SU-DHL-6 (cell line): ENCODE data around the gene CLTCL1.

Source experiments
- H2AFZ ChIP-seq: fragments of 200-600 bp; sonication (generic); 2 replicates; pipeline ENCODE4 v1.6.1; 2014; ENCODE audit warnings: low read depth, mild to moderate bottlenecking, moderate library complexity, mixed read lengths, antibody characterized with exemption, low read length; ENCODE audit not compliant: severe bottlenecking
- H3F3A ChIP-seq: fragments of 200-600 bp; shearing (Covaris generic); 2 replicates; pipeline ENCODE4 v1.6.0; 2016; ENCODE audit warnings: antibody characterized with exemption, mild to moderate bottlenecking; ENCODE audit not compliant: insufficient read depth
- H3K27ac ChIP-seq: fragments of 200-600 bp; sonication (generic); 2 replicates; pipeline ENCODE4 v1.5.1; 2016; ENCODE audit warnings: low read depth, mild to moderate bottlenecking, low read length, moderate library complexity, mixed read lengths
- H3K27me3 ChIP-seq: fragments of 200-600 bp; sonication (generic), shearing (Covaris generic); 2 replicates; pipeline ENCODE4 v1.6.0; 2014; ENCODE audit warnings: mild to moderate bottlenecking, low read length
- H3K36me3 ChIP-seq: fragments of 200-600 bp; sonication (generic); 2 replicates; pipeline ENCODE4 v1.6.1; 2014; ENCODE audit warnings: mild to moderate bottlenecking, low read length, mixed read lengths
- H3K4me2 ChIP-seq: fragments of 300-600, 200-600 bp; shearing (Covaris generic), sonication (generic); 2 replicates; pipeline ENCODE4 v1.6.0; 2014; ENCODE audit warnings: low read length, low read depth, mild to moderate bottlenecking; ENCODE audit not compliant: poor library complexity, severe bottlenecking
- H3K4me3 ChIP-seq: fragments of 200-600 bp; sonication (generic); 2 replicates; pipeline ENCODE4 v1.5.1; 2014; ENCODE audit warnings: antibody characterized with exemption, low read length, mild to moderate bottlenecking, mixed read lengths; ENCODE audit not compliant: insufficient read depth, poor library complexity, severe bottlenecking
- H3K79me2 ChIP-seq: fragments of 200-600 bp; sonication (generic); 2 replicates; pipeline ENCODE4 v1.6.1; 2014; ENCODE audit warnings: mild to moderate bottlenecking, low read length, moderate library complexity; ENCODE audit not compliant: insufficient read depth
- H3K9ac ChIP-seq: fragments of 200-600 bp; sonication (generic); 2 replicates; pipeline ENCODE4 v1.7.0; 2014; ENCODE audit warnings: mild to moderate bottlenecking, low read length
- H3K9me2 ChIP-seq: fragments of 200-600 bp; sonication (generic); replicated peaks from 2 replicates; pipeline ENCODE4 v1.6.1; 2014; ENCODE audit warnings: low read length; ENCODE audit not compliant: insufficient read depth
- H3K9me3 ChIP-seq: fragments of 200-600 bp; sonication (generic); 2 replicates; pipeline ENCODE4 v1.6.1; 2014; ENCODE audit warnings: low read length, mixed read lengths; ENCODE audit not compliant: insufficient read depth
- H4K20me1 ChIP-seq: fragments of 200-600 bp; sonication (generic); 2 replicates; pipeline ENCODE4 v1.6.1; 2014; ENCODE audit warnings: low read depth, mild to moderate bottlenecking, antibody characterized with exemption, low read length, moderate library complexity, mixed read lengths
- CTCF ChIP-seq: fragments of 200-600 bp; sonication (generic); IDR thresholded peaks from one replicate; pipeline ENCODE4 v1.5.1; 2017; ENCODE audit warnings: antibody characterized with exemption, mild to moderate bottlenecking, low read length, moderate library complexity; ENCODE audit not compliant: insufficient read depth, poor library complexity, severe bottlenecking
- EZH2phosphoT487 ChIP-seq: fragments of 200-600 bp; sonication (generic), shearing (Covaris generic); conservative IDR thresholded peaks from 2 replicates; pipeline ENCODE4 v1.6.1; 2018; ENCODE audit warnings: mild to moderate bottlenecking, antibody characterized with exemption, low read length, moderate library complexity, mixed read lengths

The CLTCL1 gene

DNA sequence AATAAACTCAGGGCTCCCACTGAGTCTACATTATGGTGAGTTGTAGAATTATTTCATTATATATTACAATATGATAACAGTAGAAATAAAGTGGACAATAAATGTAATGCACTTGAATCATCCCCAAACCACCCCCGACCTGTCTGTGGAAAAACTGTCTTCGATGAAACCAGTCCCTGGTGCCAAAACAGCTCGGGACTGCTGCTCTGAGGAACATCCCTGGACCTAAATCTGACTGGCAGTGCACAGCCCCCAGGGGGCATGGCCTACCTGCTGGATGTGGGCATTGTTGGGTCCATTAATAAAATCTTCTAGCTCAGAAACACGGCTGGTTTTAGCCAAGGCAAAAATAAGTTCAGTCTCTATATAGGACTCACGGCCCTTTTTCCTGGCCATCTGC lies 83.6 kb downstream of the CLTCL1 start:
- no peaks in the 10 kb centered on the region for H3K9me2 ChIP-seq
- no peaks in the 10 kb centered on the region for H3K27me3 ChIP-seq
- no peak for TF ChIP-seq CTCF
- no peak for TF ChIP-seq EZH2phosphoT487
- no peaks in the 10 kb centered on the region for H3K9me3 ChIP-seq
- H3K27ac ChIP-seq, result no peak overlapping the region
- no peaks in the 10 kb centered on the region for H3K36me3 ChIP-seq
- H3K4me3 ChIP-seq, result no peak overlapping the region
- no peak overlapping the region for H3K9ac ChIP-seq
- H3K4me2 ChIP-seq, result no peak overlapping the region
- H4K20me1 ChIP-seq, result no peaks in the 10 kb centered on the region
- H3F3A ChIP-seq, result no peaks in the 10 kb centered on the region
- no peak overlapping the region for H2AFZ ChIP-seq
- H3K79me2 ChIP-seq, result no peaks in the 10 kb centered on the region

DNA sequence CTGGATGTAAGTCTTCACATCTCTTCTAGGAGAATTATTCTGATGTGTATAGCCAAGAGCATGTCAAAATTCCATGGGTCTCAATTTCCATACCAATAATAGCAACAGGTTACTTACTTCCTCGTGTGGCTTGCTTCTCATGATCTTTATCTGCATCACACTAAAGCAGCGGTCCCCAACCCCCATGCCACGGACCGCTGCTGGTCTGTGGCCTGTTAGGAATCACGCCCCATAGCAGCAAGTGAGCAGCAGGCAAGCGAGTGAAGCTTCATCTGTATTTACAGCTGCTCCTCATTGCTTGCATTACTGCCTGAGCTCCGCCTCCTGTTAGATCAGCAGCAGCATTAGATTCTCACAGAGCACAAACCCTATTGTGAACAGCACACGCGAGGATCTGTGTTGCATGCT lies 84.1 kb downstream of the CLTCL1 start:
- H3K4me2 ChIP-seq, result no peak overlapping the region
- no peaks in the 10 kb centered on the region for H4K20me1 ChIP-seq
- H3K79me2 ChIP-seq, result no peaks in the 10 kb centered on the region
- H3K9me2 ChIP-seq, result no peaks in the 10 kb centered on the region
- H3K4me3 ChIP-seq, result no peak overlapping the region
- H3K27me3 ChIP-seq, result no peaks in the 10 kb centered on the region
- no peaks in the 10 kb centered on the region for H3F3A ChIP-seq
- H3K36me3 ChIP-seq, result no peaks in the 10 kb centered on the region
- TF ChIP-seq EZH2phosphoT487 (no peak), CTCF (no peak)
- no peak overlapping the region for H3K9ac ChIP-seq
- no peak overlapping the region for H3K27ac ChIP-seq
- H3K9me3 ChIP-seq, result no peaks in the 10 kb centered on the region
- H2AFZ ChIP-seq, result no peak overlapping the region

GRCh38 chr22:19206287-19206686 lies 85.2 kb downstream of the CLTCL1 start:
- no peaks in the 10 kb centered on the region for H3K36me3 ChIP-seq
- H3K9ac ChIP-seq, result no peak overlapping the region
- H3K9me3 ChIP-seq, result no peaks in the 10 kb centered on the region
- H3K27me3 ChIP-seq, result no peaks in the 10 kb centered on the region
- H2AFZ ChIP-seq, result no peak overlapping the region
- H3K4me3 ChIP-seq, result no peak overlapping the region
- TF ChIP-seq EZH2phosphoT487, result no peak
- TF ChIP-seq CTCF, result no peak
- no peak overlapping the region for H3K27ac ChIP-seq
- H4K20me1 ChIP-seq, result no peaks in the 10 kb centered on the region
- no peak overlapping the region for H3K4me2 ChIP-seq
- no peaks in the 10 kb centered on the region for H3F3A ChIP-seq
- no peaks in the 10 kb centered on the region for H3K79me2 ChIP-seq
- no peaks in the 10 kb centered on the region for H3K9me2 ChIP-seq

DNA sequence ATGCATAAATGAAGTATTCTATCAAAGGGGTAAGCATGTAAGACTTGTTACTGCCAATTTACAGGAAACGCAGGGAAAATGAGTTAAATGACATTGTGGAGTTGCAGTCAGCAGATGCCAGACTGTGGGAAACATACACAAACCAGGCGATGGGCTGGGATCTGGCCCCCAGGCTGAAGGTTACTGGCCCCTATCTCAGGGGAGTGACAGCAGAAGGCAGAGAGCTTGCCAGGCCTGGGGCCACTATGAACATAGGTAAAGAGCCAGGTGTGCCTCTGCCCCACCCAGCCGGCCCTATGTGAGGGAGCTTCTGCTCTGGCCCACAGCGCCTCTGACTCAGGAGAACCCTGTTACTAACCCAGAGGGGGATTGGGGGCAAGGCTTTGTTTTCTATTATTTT lies 86.9 kb downstream of the CLTCL1 start:
- no peak overlapping the region for H3K4me2 ChIP-seq
- H2AFZ ChIP-seq, result no peak overlapping the region
- H3K27ac ChIP-seq, result no peak overlapping the region
- no peaks in the 10 kb centered on the region for H4K20me1 ChIP-seq
- H3K36me3 ChIP-seq, result no peaks in the 10 kb centered on the region
- no peak overlapping the region for H3K9ac ChIP-seq
- no peaks in the 10 kb centered on the region for H3K79me2 ChIP-seq
- H3K9me2 ChIP-seq, result no peaks in the 10 kb centered on the region
- no peaks in the 10 kb centered on the region for H3K27me3 ChIP-seq
- no peaks in the 10 kb centered on the region for H3F3A ChIP-seq
- no peak for TF ChIP-seq EZH2phosphoT487
- no peak for TF ChIP-seq CTCF
- H3K4me3 ChIP-seq, result no peak overlapping the region
- no peaks in the 10 kb centered on the region for H3K9me3 ChIP-seq
